HCT116 (cell line): ENCODE results near the gene FFAR4. TPM values are rescaled to one million over a fixed set of nuclear protein-coding genes. Genes with fewer than 3 reads are reported as not detected.

Experiments
- ATAC-seq: fragments of 200-7000 bp; cut with Tn5 transposase; 2 replicates; pipeline ENCODE4 v1.9.1; 2020; ENCODE audit warnings: mild to moderate bottlenecking, moderate library complexity
- BruUV-seq: library from RNA; stranded (reverse); fragments of 400-500 nt; replicated peaks from 2 replicates; lab custom pipeline; 2021; lab: Mats Ljungman, UMichigan
- CTCF ChIA-PET: fragments of 300-600 bp; sonication (Branson Sonifier 250); formaldehyde crosslinking; loops from one replicate; lab custom pipeline; 2021; ENCODE audit warnings: antibody characterized with exemption; lab: Charles Lee
- POLR2A ChIA-PET: fragments of 300-600, 350-600 bp; sonication (Branson Sonifier 250); formaldehyde crosslinking; loops from one replicate; lab custom pipeline; 2021; ENCODE audit warnings: antibody characterized with exemption; lab: Charles Lee
- RAD21 ChIA-PET, 2 experiments: fragments of 300-600 bp; sonication (Branson Sonifier 250); formaldehyde crosslinking; loops; one replicate each; lab custom pipeline; 2023; ENCODE audit warnings: low total read pairs in 2 of 2; ENCODE audit not compliant: uncharacterized antibody in 2 of 2, unreplicated experiment in 2 of 2, low non-redundant PET in 1 of 2; lab: Charles Lee
- DNase-seq: peaks from one replicate; pipeline ENCODE4 v3.0.0-alpha.2; 2010; ENCODE audit warnings: low read depth, low spot score
- H2AFZ ChIP-seq: fragments of 200-600 bp; shearing (Covaris generic), sonication (generic); 2 replicates; pipeline ENCODE4 v1.6.1; 2017; ENCODE audit warnings: low read depth, mixed run types, mixed read lengths, antibody characterized with exemption, low read length; ENCODE audit not compliant: poor library complexity, severe bottlenecking
- H3K27ac ChIP-seq: 2 replicates; pipeline ENCODE4 v1.5.1; 2012; ENCODE audit warnings: low read depth, low read length
- H3K27me3 ChIP-seq: fragments of 200-600 bp; sonication (generic); 2 replicates; pipeline ENCODE4 v1.6.1; 2016; ENCODE audit warnings: mixed run types, low read length, mixed read lengths; ENCODE audit not compliant: insufficient read depth
- H3K36me3 ChIP-seq, 2 experiments: fragments of 200-500 bp in 1 of 2; fragments of 200-600 bp in 1 of 2; sonication (Bioruptor generic) in 1 of 2; sonication (generic) in 1 of 2; 2 replicates each; pipeline versions ENCODE4 v1.5.1 to v1.6.1; 2014 to 2016; ENCODE audit warnings: low read length in 2 of 2, inconsistent platforms in 1 of 2, mixed read lengths in 1 of 2, mixed run types in 1 of 2; ENCODE audit not compliant: insufficient read depth in 2 of 2, control insufficient read depth in 1 of 2
- H3K4me1 ChIP-seq, 2 experiments: fragments of 200-600 bp in 1 of 2; sonication (generic) in 1 of 2; 2 replicates each; pipeline versions ENCODE4 v1.5.1 to v1.6.1; 2012 to 2017; ENCODE audit warnings: low read length in 2 of 2, inconsistent platforms in 1 of 2, mild to moderate bottlenecking in 1 of 2, mixed read lengths in 1 of 2, mixed run types in 1 of 2, moderate library complexity in 1 of 2; ENCODE audit not compliant: insufficient read depth in 2 of 2, control insufficient read depth in 1 of 2
- H3K4me2 ChIP-seq: fragments of 200-600 bp; sonication (generic); 2 replicates; pipeline ENCODE4 v1.6.1; 2017; ENCODE audit warnings: mixed run types, low read length, mixed read lengths
- H3K4me3 ChIP-seq, 2 experiments: fragments of 200-600 bp in 1 of 2; sonication (generic) in 1 of 2; replicated peaks in 1 of 2; 2 replicates each; pipeline ENCODE4 v1.5.1; 2011 to 2016; ENCODE audit warnings: low read length in 2 of 2, control low read depth in 1 of 2, low read depth in 1 of 2, mild to moderate bottlenecking in 1 of 2, mixed read lengths in 1 of 2, mixed run types in 1 of 2
- H3K79me2 ChIP-seq: fragments of 200-600 bp; sonication (generic); 2 replicates; pipeline ENCODE4 v1.6.1; 2017; ENCODE audit warnings: mild to moderate bottlenecking, mixed run types, low read length, moderate library complexity, mixed read lengths; ENCODE audit not compliant: insufficient read depth
- H3K9ac ChIP-seq: fragments of 200-600 bp; sonication (generic); 2 replicates; pipeline ENCODE4 v1.6.1; 2016; ENCODE audit warnings: low read length, mixed read lengths
- H3K9me2 ChIP-seq: fragments of 200-600 bp; sonication (generic), shearing (Covaris generic); 2 replicates; pipeline ENCODE4 v1.6.1; 2017; ENCODE audit warnings: mixed run types, mild to moderate bottlenecking, moderate library complexity; ENCODE audit not compliant: insufficient read depth
- H3K9me3 ChIP-seq, 2 experiments: fragments of 200-500 bp in 1 of 2; fragments of 200-600 bp in 1 of 2; sonication (Bioruptor generic) in 1 of 2; sonication (generic) in 1 of 2; 2 replicates each; pipeline ENCODE4 v1.6.1; 2014 to 2017; ENCODE audit warnings: low read length in 2 of 2, mixed read lengths in 2 of 2, inconsistent platforms in 1 of 2, low read depth in 1 of 2, mild to moderate bottlenecking in 1 of 2, mixed run types in 1 of 2, moderate library complexity in 1 of 2; ENCODE audit not compliant: control insufficient read depth in 1 of 2, insufficient read depth in 1 of 2
- H4K20me1 ChIP-seq: fragments of 200-600 bp; sonication (generic), shearing (Covaris generic); 2 replicates; pipeline ENCODE4 v1.6.1; 2017; ENCODE audit warnings: mixed run types, mild to moderate bottlenecking, moderate library complexity; ENCODE audit not compliant: insufficient read depth
- CBX3 ChIP-seq: IDR thresholded peaks from 2 replicates; pipeline ENCODE4 v1.6.1; 2012; ENCODE audit warnings: low read depth
- CEBPB ChIP-seq: IDR thresholded peaks from 2 replicates; pipeline ENCODE4 v1.6.1; 2012; ENCODE audit warnings: low read depth
- EGR1 ChIP-seq: IDR thresholded peaks from 2 replicates; pipeline ENCODE4 v1.6.1; 2012; ENCODE audit warnings: low read depth
- ELF1 ChIP-seq: IDR thresholded peaks from 2 replicates; pipeline ENCODE4 v1.6.1; 2012; ENCODE audit warnings: low read depth, borderline replicate concordance
- EZH2 ChIP-seq: fragments of 200-600 bp; sonication (generic); IDR thresholded peaks from 2 replicates; pipeline ENCODE4 v1.6.1; 2017; ENCODE audit warnings: antibody characterized with exemption, mixed run types
- EZH2phosphoT487 ChIP-seq: fragments of 200-600 bp; IDR thresholded peaks from 2 replicates; pipeline ENCODE4 v1.6.1; 2018; ENCODE audit warnings: antibody characterized with exemption, borderline replicate concordance
- FOSL1 ChIP-seq: IDR thresholded peaks from 2 replicates; pipeline ENCODE4 v1.6.1; 2012; ENCODE audit warnings: low read depth
- POLR2A ChIP-seq: IDR thresholded peaks from 2 replicates; pipeline ENCODE4 v1.7.0; 2011; ENCODE audit warnings: borderline replicate concordance; ENCODE audit not compliant: insufficient read depth, insufficient read length; ENCODE audit errors: extremely low read depth
- POLR2AphosphoS5 ChIP-seq: IDR thresholded peaks from 2 replicates; pipeline ENCODE4 v1.6.1; 2011; ENCODE audit warnings: mild to moderate bottlenecking, low read depth, low read length, moderate library complexity
- RAD21 ChIP-seq: IDR thresholded peaks from 2 replicates; pipeline ENCODE4 v1.6.1; 2012; ENCODE audit warnings: low read depth, mild to moderate bottlenecking
- SIN3A ChIP-seq: IDR thresholded peaks from 2 replicates; pipeline ENCODE4 v1.6.1; 2012; ENCODE audit warnings: low read depth
- SP1 ChIP-seq: IDR thresholded peaks from 2 replicates; pipeline ENCODE4 v1.6.1; 2012; ENCODE audit warnings: low read depth
- SRF ChIP-seq: IDR thresholded peaks from 2 replicates; pipeline ENCODE4 v1.6.1; 2012; ENCODE audit warnings: low read depth
- YY1 ChIP-seq: IDR thresholded peaks from 2 replicates; pipeline ENCODE4 v1.6.1; 2011; ENCODE audit warnings: low read length, low read depth, moderate library complexity, mild to moderate bottlenecking; ENCODE audit not compliant: insufficient replicate concordance; ENCODE audit errors: extremely low read depth
- ZFX ChIP-seq: fragments of 450-650 bp; IDR thresholded peaks from 2 replicates; pipeline ENCODE4 v1.6.1; 2017
- ZNF274 ChIP-seq: fragments of 200-500 bp; sonication (Bioruptor generic); IDR thresholded peaks from 2 replicates; pipeline ENCODE4 v1.6.1; 2014; ENCODE audit warnings: mild to moderate bottlenecking, low read depth, low read length, inconsistent platforms
- intact Hi-C: fragments of 100-400 bp; cut with micrococcal nuclease; formaldehyde crosslinking; loops from 2 replicates; pipeline ENCODE4 v1.10.0; 2022
- total RNA-seq: library from RNA; stranded (reverse); gene quantifications from one replicate; pipeline ENCODE4 v1.2.1, GENCODE V29; 2021; ENCODE audit not compliant: unreplicated experiment
- TF ChIP-seq, protein P1 (sequence below): IDR thresholded peaks from 2 replicates; pipeline ENCODE4 v1.6.1; 2012
- TF ChIP-seq, protein P2 (sequence below), 3 experiments: fragments of 200-600 bp in 1 of 3; sonication (generic) in 1 of 3; IDR thresholded peaks in 2 of 3; conservative IDR thresholded peaks in 1 of 3; 2 replicates each; pipeline ENCODE4 v1.5.1; 2012 to 2017; ENCODE audit warnings: low read depth in 2 of 3, low read length in 2 of 3, antibody characterized with exemption in 1 of 3, borderline replicate concordance in 1 of 3, control low read depth in 1 of 3, mild to moderate bottlenecking in 1 of 3, mixed read lengths in 1 of 3, mixed run types in 1 of 3, moderate library complexity in 1 of 3; ENCODE audit not compliant: insufficient read depth in 1 of 3
- TF ChIP-seq, protein P3 (sequence below): IDR thresholded peaks from 2 replicates; pipeline ENCODE4 v1.6.1; 2012; ENCODE audit warnings: low read depth
- TF ChIP-seq, protein P4 (sequence below): IDR thresholded peaks from 2 replicates; pipeline ENCODE4 v1.6.1; 2012

FFAR4 gene
- total RNA-seq, 1 experiment from 2014 or later = not detected

DNA sequence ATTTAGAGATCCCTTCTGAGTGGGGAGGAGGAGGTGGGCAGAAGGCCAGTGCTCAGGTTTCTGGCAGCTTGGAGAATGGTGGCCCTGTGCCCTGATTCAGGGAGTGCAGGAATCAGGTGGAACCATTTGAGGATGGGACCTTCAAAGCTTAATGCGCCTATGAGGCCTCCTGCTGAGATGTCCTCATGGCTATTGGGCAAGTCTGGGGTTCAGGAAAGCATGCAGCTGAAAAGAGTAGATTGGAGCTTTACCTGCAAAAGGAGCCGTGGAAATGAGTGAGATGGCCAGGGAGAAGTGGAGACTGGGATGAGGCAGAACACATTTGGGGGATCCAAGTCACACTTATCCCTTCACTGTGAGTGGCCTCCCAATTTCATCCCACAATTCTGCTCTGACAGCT, 6.1 kb downstream of the FFAR4 start:
- Histone ChIP-seq H3K9me3 (no peaks in the 10 kb centered on the region), H3K4me2 (no peak overlapping the region), H3K9me2 (no peaks in the 10 kb centered on the region), H3K27ac (no peak overlapping the region), H3K36me3 (no peaks in the 10 kb centered on the region), H3K79me2 (no peaks in the 10 kb centered on the region), H3K4me3 (no peak overlapping the region)
- POLR2A ChIA-PET = no interaction called here
- RAD21 ChIA-PET = no interaction called here
- ATAC-seq = no peak
- TF ChIP-seq EGR1 = no peak
- TF ChIP-seq RAD21 = no peak
- TF ChIP-seq CBX3 = no peak
- TF ChIP-seq POLR2AphosphoS5 = no peak
- no peak for TF ChIP-seq ZFX
- TF ChIP-seq ZNF274 = no peak
- no peak for TF ChIP-seq YY1
- no peak for TF ChIP-seq ELF1
- TF ChIP-seq, protein P1, sequence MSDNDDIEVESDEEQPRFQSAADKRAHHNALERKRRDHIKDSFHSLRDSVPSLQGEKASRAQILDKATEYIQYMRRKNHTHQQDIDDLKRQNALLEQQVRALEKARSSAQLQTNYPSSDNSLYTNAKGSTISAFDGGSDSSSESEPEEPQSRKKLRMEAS = no peak
- no peak for TF ChIP-seq CEBPB
- TF ChIP-seq EZH2phosphoT487 = no peak
- TF ChIP-seq FOSL1 = no peak
- TF ChIP-seq, protein P2, sequence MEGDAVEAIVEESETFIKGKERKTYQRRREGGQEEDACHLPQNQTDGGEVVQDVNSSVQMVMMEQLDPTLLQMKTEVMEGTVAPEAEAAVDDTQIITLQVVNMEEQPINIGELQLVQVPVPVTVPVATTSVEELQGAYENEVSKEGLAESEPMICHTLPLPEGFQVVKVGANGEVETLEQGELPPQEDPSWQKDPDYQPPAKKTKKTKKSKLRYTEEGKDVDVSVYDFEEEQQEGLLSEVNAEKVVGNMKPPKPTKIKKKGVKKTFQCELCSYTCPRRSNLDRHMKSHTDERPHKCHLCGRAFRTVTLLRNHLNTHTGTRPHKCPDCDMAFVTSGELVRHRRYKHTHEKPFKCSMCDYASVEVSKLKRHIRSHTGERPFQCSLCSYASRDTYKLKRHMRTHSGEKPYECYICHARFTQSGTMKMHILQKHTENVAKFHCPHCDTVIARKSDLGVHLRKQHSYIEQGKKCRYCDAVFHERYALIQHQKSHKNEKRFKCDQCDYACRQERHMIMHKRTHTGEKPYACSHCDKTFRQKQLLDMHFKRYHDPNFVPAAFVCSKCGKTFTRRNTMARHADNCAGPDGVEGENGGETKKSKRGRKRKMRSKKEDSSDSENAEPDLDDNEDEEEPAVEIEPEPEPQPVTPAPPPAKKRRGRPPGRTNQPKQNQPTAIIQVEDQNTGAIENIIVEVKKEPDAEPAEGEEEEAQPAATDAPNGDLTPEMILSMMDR (IDR thresholded peaks at IDR 0.05 in 2 of 3, conservative IDR thresholded peaks at IDR 0.05 in 1 of 3; ENCODE audit: borderline replicate concordance in 1 of 3, insufficient read depth in 1 of 3, low read depth in 2 of 3, low read length in 2 of 3) = no peak
- TF ChIP-seq, protein P3, sequence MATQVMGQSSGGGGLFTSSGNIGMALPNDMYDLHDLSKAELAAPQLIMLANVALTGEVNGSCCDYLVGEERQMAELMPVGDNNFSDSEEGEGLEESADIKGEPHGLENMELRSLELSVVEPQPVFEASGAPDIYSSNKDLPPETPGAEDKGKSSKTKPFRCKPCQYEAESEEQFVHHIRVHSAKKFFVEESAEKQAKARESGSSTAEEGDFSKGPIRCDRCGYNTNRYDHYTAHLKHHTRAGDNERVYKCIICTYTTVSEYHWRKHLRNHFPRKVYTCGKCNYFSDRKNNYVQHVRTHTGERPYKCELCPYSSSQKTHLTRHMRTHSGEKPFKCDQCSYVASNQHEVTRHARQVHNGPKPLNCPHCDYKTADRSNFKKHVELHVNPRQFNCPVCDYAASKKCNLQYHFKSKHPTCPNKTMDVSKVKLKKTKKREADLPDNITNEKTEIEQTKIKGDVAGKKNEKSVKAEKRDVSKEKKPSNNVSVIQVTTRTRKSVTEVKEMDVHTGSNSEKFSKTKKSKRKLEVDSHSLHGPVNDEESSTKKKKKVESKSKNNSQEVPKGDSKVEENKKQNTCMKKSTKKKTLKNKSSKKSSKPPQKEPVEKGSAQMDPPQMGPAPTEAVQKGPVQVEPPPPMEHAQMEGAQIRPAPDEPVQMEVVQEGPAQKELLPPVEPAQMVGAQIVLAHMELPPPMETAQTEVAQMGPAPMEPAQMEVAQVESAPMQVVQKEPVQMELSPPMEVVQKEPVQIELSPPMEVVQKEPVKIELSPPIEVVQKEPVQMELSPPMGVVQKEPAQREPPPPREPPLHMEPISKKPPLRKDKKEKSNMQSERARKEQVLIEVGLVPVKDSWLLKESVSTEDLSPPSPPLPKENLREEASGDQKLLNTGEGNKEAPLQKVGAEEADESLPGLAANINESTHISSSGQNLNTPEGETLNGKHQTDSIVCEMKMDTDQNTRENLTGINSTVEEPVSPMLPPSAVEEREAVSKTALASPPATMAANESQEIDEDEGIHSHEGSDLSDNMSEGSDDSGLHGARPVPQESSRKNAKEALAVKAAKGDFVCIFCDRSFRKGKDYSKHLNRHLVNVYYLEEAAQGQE = no peak
- TF ChIP-seq SRF = no peak
- TF ChIP-seq, protein P4, sequence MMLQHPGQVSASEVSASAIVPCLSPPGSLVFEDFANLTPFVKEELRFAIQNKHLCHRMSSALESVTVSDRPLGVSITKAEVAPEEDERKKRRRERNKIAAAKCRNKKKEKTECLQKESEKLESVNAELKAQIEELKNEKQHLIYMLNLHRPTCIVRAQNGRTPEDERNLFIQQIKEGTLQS = no peak
- no peak for TF ChIP-seq SP1
- no peak for TF ChIP-seq EZH2
- TF ChIP-seq SIN3A = no peak
- no peak for TF ChIP-seq POLR2A
- TF ChIP-seq, all 23 proteins: peak for 0
- H4K20me1 ChIP-seq = no peaks in the 10 kb centered on the region
- H3K27me3 ChIP-seq = no peaks in the 10 kb centered on the region
- H2AFZ ChIP-seq = no peak overlapping the region
- BruUV-seq = no TSS peak
- CTCF ChIA-PET = no interaction called here
- no peak overlapping the region for H3K9ac ChIP-seq
- intact Hi-C loops = no loop called here
- H3K4me1 ChIP-seq = peaks cover 0 to 8% of the 10 kb centered on the region in 2 experiments; a peak in 2 of 4 replicates
- no peak for DNase-seq
